SU-DHL-6 (cell line): Measurements from ENCODE around the gene MRPS14.

ENCODE experiments used
- EZH2phosphoT487 ChIP-seq: fragments of 200-600 bp; sonication (generic), shearing (Covaris generic); conservative IDR thresholded peaks from 2 replicates; pipeline ENCODE4 v1.6.1; 2018; ENCODE audit warnings: mild to moderate bottlenecking, antibody characterized with exemption, low read length, moderate library complexity, mixed read lengths
- TF ChIP-seq, protein P1 (sequence below): fragments of 200-600 bp; sonication (generic); IDR thresholded peaks from one replicate; pipeline ENCODE4 v1.5.1; 2017; ENCODE audit warnings: antibody characterized with exemption, mild to moderate bottlenecking, low read length, moderate library complexity; ENCODE audit not compliant: insufficient read depth, poor library complexity, severe bottlenecking

DNA sequence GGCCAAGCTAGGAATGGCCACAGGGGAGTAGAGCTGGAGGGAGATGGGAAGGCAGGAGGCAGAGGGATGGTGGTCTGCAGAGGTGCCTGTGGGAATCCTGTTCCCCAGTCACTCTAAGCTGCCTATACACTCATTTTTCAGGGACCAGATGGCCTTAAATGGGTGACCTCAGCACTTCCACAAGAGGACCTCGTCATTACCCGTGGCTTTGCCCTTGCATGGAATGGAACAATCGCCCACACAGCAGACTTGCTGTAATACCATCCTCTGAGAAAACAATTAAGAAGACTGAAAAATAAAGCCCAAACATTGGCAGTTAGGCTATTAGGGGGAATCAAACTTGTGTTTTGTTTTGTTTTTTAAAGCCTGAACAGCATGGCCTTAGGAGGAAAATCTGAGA, 31.5 kb upstream of the MRPS14 start:
- TF ChIP-seq, protein P1, sequence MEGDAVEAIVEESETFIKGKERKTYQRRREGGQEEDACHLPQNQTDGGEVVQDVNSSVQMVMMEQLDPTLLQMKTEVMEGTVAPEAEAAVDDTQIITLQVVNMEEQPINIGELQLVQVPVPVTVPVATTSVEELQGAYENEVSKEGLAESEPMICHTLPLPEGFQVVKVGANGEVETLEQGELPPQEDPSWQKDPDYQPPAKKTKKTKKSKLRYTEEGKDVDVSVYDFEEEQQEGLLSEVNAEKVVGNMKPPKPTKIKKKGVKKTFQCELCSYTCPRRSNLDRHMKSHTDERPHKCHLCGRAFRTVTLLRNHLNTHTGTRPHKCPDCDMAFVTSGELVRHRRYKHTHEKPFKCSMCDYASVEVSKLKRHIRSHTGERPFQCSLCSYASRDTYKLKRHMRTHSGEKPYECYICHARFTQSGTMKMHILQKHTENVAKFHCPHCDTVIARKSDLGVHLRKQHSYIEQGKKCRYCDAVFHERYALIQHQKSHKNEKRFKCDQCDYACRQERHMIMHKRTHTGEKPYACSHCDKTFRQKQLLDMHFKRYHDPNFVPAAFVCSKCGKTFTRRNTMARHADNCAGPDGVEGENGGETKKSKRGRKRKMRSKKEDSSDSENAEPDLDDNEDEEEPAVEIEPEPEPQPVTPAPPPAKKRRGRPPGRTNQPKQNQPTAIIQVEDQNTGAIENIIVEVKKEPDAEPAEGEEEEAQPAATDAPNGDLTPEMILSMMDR: no peak
- TF ChIP-seq EZH2phosphoT487: no peak
